Esophagus squamous epithelium (tissue), 5 donors: Measurements from ENCODE around the gene AMPD1. TPM values are rescaled to one million over a fixed set of nuclear protein-coding genes. Genes with fewer than 3 reads are reported as not detected.

Experiments
- DNase-seq: peaks from one replicate; lab custom pipeline; 2025; lab: John Stamatoyannopoulos, UW
- H3K27ac ChIP-seq, 4 donors: fragments of 200-600 bp; sonication (generic); one replicate each; pipeline ENCODE4 v1.5.1; 2016 to 2019; ENCODE audit warnings: mild to moderate bottlenecking in 1 of 4
- H3K27me3 ChIP-seq, 4 donors: fragments of 200-600 bp; sonication (generic); 1 replicate in 3 of 4; 2 replicates in 1 of 4; pipeline versions ENCODE4 v1.5.1 to v1.6.0; 2017 to 2021; ENCODE audit warnings: antibody characterized with exemption in 1 of 4
- H3K36me3 ChIP-seq, 3 donors: fragments of 200-600 bp; sonication (generic); one replicate each; pipeline ENCODE4 v1.5.1; 2016 to 2019
- H3K4me1 ChIP-seq, 3 donors: fragments of 200-600 bp; sonication (generic); one replicate each; pipeline ENCODE4 v1.5.1; 2017 to 2019
- H3K4me3 ChIP-seq, 4 donors: fragments of 200-600 bp; sonication (generic); 1 replicate in 3 of 4; 2 replicates in 1 of 4; pipeline ENCODE4 v1.5.1; 2016 to 2019; ENCODE audit warnings: mild to moderate bottlenecking in 2 of 4, moderate library complexity in 1 of 4
- H3K9me3 ChIP-seq, 3 donors: fragments of 200-600 bp; sonication (generic); one replicate each; pipeline ENCODE4 v1.5.1; 2016 to 2019
- CTCF ChIP-seq, 6 experiments: fragments of 450-650 bp in 4 of 6; fragments of 200-600 bp in 2 of 6; sonication (generic) in 2 of 6; IDR thresholded peaks; one replicate each; pipeline ENCODE4 v1.5.1; 2016 to 2019; ENCODE audit warnings: antibody characterized with exemption in 6 of 6, mild to moderate bottlenecking in 4 of 6, moderate library complexity in 4 of 6
- POLR2A ChIP-seq, 4 donors: fragments of 450-650 bp; IDR thresholded peaks; one replicate each; pipeline ENCODE4 v1.6.1; 2017; ENCODE audit warnings: antibody characterized with exemption in 4 of 4, mild to moderate bottlenecking in 4 of 4, moderate library complexity in 3 of 4
- WGBS, 2 donors: methylation state at CpG; one replicate each; pipeline ENCODE4 v1.1.5; 2018; 5-methylcytosine and 5-hydroxymethylcytosine counted together
- intact Hi-C: fragments of 100-400 bp; cut with DNase I; formaldehyde crosslinking; loops from one replicate; pipeline ENCODE4 v1.15.0; 2022
- total RNA-seq, 4 donors: library from RNA; depleted of rRNA; stranded (reverse); fragments of >200 nt; gene quantifications; one replicate each; pipeline ENCODE4 v1.1.0, GENCODE V29; 2016
- donor health status: DM: yes; HTN: yes; CAD: no.

Gene AMPD1
- total RNA-seq, 4 donors from 2014 or later: 0.32 to 0.57 TPM; not detected in 2

DNA sequence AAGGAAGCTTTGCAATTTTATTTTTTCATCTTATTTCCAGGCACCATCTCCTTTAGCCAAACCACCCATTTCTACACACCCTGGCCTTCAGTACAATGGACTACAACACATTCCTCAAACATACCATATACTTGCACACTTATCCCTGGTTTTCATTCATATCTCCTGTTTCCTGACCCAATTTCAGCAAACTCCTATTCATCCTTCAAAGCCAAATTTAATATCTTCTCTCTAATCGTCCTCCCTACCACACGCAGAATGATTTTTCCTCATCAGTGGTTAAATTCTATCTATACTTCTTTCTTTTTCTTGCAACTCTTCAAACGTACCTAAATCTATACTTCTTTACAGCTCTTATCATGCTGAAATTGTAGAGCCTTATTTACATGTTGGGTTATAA is 28.4 kb downstream of the AMPD1 start:
- Histone ChIP-seq H3K27ac (no peak overlapping the region), H3K4me1 (peaks cover 0 to 37% (median 3%) of the 10 kb centered on the region in 3 donors), H3K4me3 (no peak overlapping the region), H3K9me3 (no peaks in the 10 kb centered on the region), H3K36me3 (peaks cover 0 to 6% (median 0%) of the 10 kb centered on the region in 3 donors), H3K27me3 (no peaks in the 10 kb centered on the region)
- TF ChIP-seq POLR2A (IDR thresholded peaks at IDR 0.05) (no peak), CTCF (IDR thresholded peaks at IDR 0.05) (no peak)
- 87 to 92% methylated on average over 3 of the region's 3 CpGs for WGBS, 2 donors
- no peak for DNase-seq
- intact Hi-C loops: no loop called here

DNA sequence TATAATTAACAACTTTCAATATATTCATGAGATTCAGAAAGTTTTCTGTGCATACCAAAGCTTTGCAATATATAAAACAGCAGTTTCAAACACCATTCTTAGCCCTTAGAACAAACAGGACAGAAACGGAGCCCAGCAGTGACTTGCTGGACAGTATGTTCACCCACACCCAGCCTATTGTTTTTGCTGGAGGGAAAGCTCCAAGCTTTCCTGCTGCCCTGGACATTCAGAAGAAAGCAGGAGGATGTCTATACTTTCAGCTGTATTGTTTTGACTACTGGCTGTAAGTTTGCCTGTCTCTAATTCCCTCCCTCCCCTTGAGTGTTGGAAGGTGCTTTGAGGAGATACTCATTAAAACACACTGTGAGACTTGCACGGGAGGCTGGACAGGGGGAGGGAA is 35.1 kb downstream of the AMPD1 start:
- peaks cover 0 to 6% (median 0%) of the 10 kb centered on the region in 3 donors for H3K36me3 ChIP-seq
- intact Hi-C loops: no loop called here
- no peaks in the 10 kb centered on the region for H3K9me3 ChIP-seq
- TF ChIP-seq CTCF (IDR thresholded peaks at IDR 0.05): no peak
- TF ChIP-seq POLR2A (IDR thresholded peaks at IDR 0.05): no peak
- H3K4me3 ChIP-seq: no peak overlapping the region
- no peak for DNase-seq
- 15 to 51% methylated on average over 2 of the region's 2 CpGs for WGBS, 2 donors
- H3K27me3 ChIP-seq: no peaks in the 10 kb centered on the region
- no peak overlapping the region for H3K27ac ChIP-seq
- H3K4me1 ChIP-seq: peaks cover 0 to 25% (median 0%) of the 10 kb centered on the region in 3 donors

DNA sequence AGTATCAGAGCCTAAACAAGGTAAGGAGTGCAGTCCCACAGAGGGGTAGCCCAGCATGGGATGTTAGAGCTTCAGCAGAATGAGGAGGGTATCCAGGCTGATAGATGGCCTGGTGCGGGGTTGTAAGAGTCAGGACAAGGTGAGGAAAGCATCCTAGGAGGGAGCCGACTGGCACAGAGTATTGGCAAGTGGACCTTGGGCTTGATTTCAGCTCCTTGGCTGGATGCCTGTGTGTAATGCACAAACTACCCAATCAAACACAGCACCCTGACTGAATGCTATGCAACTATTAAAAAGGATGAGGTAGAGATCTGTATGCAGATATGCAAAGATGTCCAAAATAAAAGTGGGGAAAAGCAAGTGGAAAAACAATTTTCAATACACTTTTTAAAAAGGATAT is 43.5 kb downstream of the AMPD1 start:
- intact Hi-C loops: no loop called here
- TF ChIP-seq POLR2A (IDR thresholded peaks at IDR 0.05): no peak
- TF ChIP-seq CTCF (IDR thresholded peaks at IDR 0.05): no peak
- Histone ChIP-seq H3K4me3 (no peak overlapping the region), H3K36me3 (peaks cover 0 to 3% (median 0%) of the 10 kb centered on the region in 3 donors), H3K9me3 (no peaks in the 10 kb centered on the region), H3K4me1 (no peaks in the 10 kb centered on the region), H3K27me3 (no peaks in the 10 kb centered on the region), H3K27ac (no peak overlapping the region)
- no peak for DNase-seq
- WGBS, 2 donors: 62 to 68% methylated on average over 2 of the region's 2 CpGs

- no peak for DNase-seq
- 91 to 92% methylated on average over 1 of the region's 1 CpG for WGBS, 2 donors
- Histone ChIP-seq H3K27me3 (no peaks in the 10 kb centered on the region), H3K36me3 (no peaks in the 10 kb centered on the region), H3K27ac (no peak overlapping the region), H3K4me3 (no peak overlapping the region), H3K4me1 (no peaks in the 10 kb centered on the region), H3K9me3 (no peaks in the 10 kb centered on the region)
- intact Hi-C loops: no loop called here
- TF ChIP-seq POLR2A (IDR thresholded peaks at IDR 0.05) (no peak), CTCF (IDR thresholded peaks at IDR 0.05) (no peak)
These were observed 46.8 kb downstream of the AMPD1 start for GRCh38 chr1:114648503-114648902.

GRCh38 chr1:114641377-114641776 is 54.0 kb downstream of the AMPD1 start:
- intact Hi-C loops: no loop called here
- H3K27ac ChIP-seq: no peak overlapping the region
- DNase-seq: no peak
- H3K9me3 ChIP-seq: no peaks in the 10 kb centered on the region
- H3K36me3 ChIP-seq: peaks cover 0 to 36% (median 0%) of the 10 kb centered on the region in 3 donors
- no peaks in the 10 kb centered on the region for H3K4me1 ChIP-seq
- TF ChIP-seq CTCF (IDR thresholded peaks at IDR 0.05) (no peak), POLR2A (IDR thresholded peaks at IDR 0.05) (no peak)
- H3K27me3 ChIP-seq: no peaks in the 10 kb centered on the region
- WGBS, 2 donors: 86% methylated on average over 2 of the region's 2 CpGs
- H3K4me3 ChIP-seq: no peak overlapping the region
